K562 (cell line): ENCODE results near the gene BPHL.
"Not testable (repeated sequence)": the region's sequence is repeated elsewhere in the genome, so short reads cannot be mapped to it uniquely, and the experiment has no call there.

Experiments
- GATA2 ChIP-seq: sonication (generic); formaldehyde crosslinking; IDR thresholded peaks from 2 replicates; pipeline ENCODE4 v1.4.0; 2020; ENCODE audit warnings: mild to moderate bottlenecking, missing genetic modification reagents
- KAT8 ChIP-seq: fragments of 450-650 bp; IDR thresholded peaks from 2 replicates; pipeline ENCODE4 v1.6.1; 2016; ENCODE audit warnings: low read depth, mild to moderate bottlenecking
- MYNN ChIP-seq, 2 experiments: sonication (generic); formaldehyde crosslinking in 1 of 2; IDR thresholded peaks; 2 replicates each; pipeline versions ENCODE4 v1.5.0 to v1.6.1; 2016 to 2020; ENCODE audit warnings: antibody characterized with exemption in 1 of 2, missing genetic modification reagents in 1 of 2
- NFIC ChIP-seq: fragments of 450-650 bp; IDR thresholded peaks from 2 replicates; pipeline ENCODE4 v1.6.1; 2017; ENCODE audit warnings: mild to moderate bottlenecking, inconsistent platforms
- NR2C1 ChIP-seq, 2 experiments: fragments of 450-650 bp; IDR thresholded peaks; 2 replicates each; pipeline ENCODE4 v1.6.1; 2017; ENCODE audit warnings: mild to moderate bottlenecking in 2 of 2, antibody characterized with exemption in 1 of 2, inconsistent platforms in 1 of 2, missing compliant biosample characterization in 1 of 2, missing genetic modification characterization in 1 of 2
- SETDB1 ChIP-seq: IDR thresholded peaks from one replicate; pipeline ENCODE4 v1.6.1; 2012; ENCODE audit warnings: low read length, control low read depth, inconsistent platforms
- ZBTB1 ChIP-seq: sonication (generic); formaldehyde crosslinking; IDR thresholded peaks from 2 replicates; pipeline ENCODE4 v1.8.1; 2023; ENCODE audit warnings: missing genetic modification reagents, low read depth, mild to moderate bottlenecking, borderline replicate concordance

DNA sequence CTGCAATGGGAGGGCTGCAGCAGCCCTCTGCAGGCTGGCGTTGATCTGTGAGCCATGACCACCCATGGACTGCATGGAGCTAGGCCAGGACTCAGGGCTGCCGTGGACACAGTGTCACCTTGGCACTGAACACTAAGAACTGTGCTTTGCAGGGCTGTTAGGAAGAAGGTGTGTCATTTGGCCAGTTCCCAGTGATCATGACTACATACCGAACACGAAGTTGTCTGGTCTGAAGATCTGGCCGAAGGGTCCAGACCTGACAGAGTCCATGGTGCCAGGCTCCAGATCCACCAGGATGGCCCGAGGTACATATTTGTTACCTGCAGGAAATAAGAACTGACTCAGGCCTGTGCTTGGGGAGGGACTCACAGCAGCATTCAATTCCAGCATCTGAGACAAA, 36.9 kb downstream of the BPHL start:
- not testable (repeated sequence) for TF ChIP-seq NFIC; NR2C1 (IDR thresholded peaks at IDR 0.05); NR2C1 (tag; IDR thresholded peaks at IDR 0.05); KAT8; SETDB1; MYNN (IDR thresholded peaks at IDR 0.05); MYNN (CRISPR knock-in tag; IDR thresholded peaks at IDR 0.05); GATA2 (CRISPR knock-in tag); ZBTB1 (CRISPR knock-in tag)
